PC-9 (cell line): ENCODE data around the gene UXS1. TPM values are rescaled to one million over a fixed set of nuclear protein-coding genes. Genes with fewer than 3 reads are reported as not detected.

Experiments used
- BruUV-seq: library from RNA; stranded (reverse); fragments of 400-500 nt; replicated peaks from 2 replicates; lab custom pipeline; 2021; lab: Mats Ljungman, UMichigan
- CTCF ChIA-PET: fragments of 300-600 bp; sonication (Branson Sonifier 250); formaldehyde crosslinking; loops from one replicate; lab custom pipeline; 2022; ENCODE audit warnings: antibody characterized with exemption; lab: Charles Lee
- POLR2A ChIA-PET: fragments of 300-600 bp; sonication (Branson Sonifier 250); formaldehyde crosslinking; loops from one replicate; lab custom pipeline; 2022; ENCODE audit warnings: antibody characterized with exemption; ENCODE audit not compliant: unreplicated experiment; lab: Charles Lee
- DNase-seq, 2 experiments: peaks; one replicate each; pipeline versions ENCODE4 v3.0.0 to v3.0.0-alpha.2; 2015 to 2022; ENCODE audit warnings: mixed read lengths in 1 of 2
- H2AFZ ChIP-seq: fragments of 200-600 bp; sonication (generic); 2 replicates; pipeline ENCODE4 v1.8.1; 2017; ENCODE audit warnings: antibody characterized with exemption
- H3F3A ChIP-seq: fragments of 200-600 bp; sonication (generic); 2 replicates; pipeline ENCODE4 v1.8.1; 2017; ENCODE audit warnings: antibody characterized with exemption, mild to moderate bottlenecking, low read depth; ENCODE audit not compliant: insufficient read depth
- H3K27ac ChIP-seq: fragments of 200-600 bp; sonication (generic); 2 replicates; pipeline ENCODE4 v1.6.1; 2016; ENCODE audit warnings: mixed run types
- H3K27me3 ChIP-seq: fragments of 200-600 bp; sonication (generic); 2 replicates; pipeline ENCODE4 v1.6.1; 2016; ENCODE audit warnings: low read depth, mixed run types; ENCODE audit not compliant: insufficient read depth
- H3K36me3 ChIP-seq: fragments of 200-600 bp; sonication (generic); 2 replicates; pipeline ENCODE4 v1.6.1; 2016; ENCODE audit warnings: low read depth, mixed run types
- H3K4me1 ChIP-seq: fragments of 200-600 bp; sonication (generic); replicated peaks from 2 replicates; pipeline ENCODE4 v1.6.1; 2016; ENCODE audit warnings: mixed run types; ENCODE audit not compliant: insufficient read depth
- H3K4me2 ChIP-seq: fragments of 200-600 bp; sonication (generic); 2 replicates; pipeline ENCODE4 v1.6.1; 2017; ENCODE audit warnings: mixed run types
- H3K4me3 ChIP-seq: fragments of 200-600 bp; sonication (generic); 2 replicates; pipeline ENCODE4 v1.6.1; 2016; ENCODE audit warnings: mixed run types
- H3K79me2 ChIP-seq: fragments of 200-600 bp; sonication (generic); 2 replicates; pipeline ENCODE4 v1.6.1; 2017; ENCODE audit warnings: low read depth, mixed run types
- H3K9me2 ChIP-seq: fragments of 200-600 bp; sonication (generic); 2 replicates; pipeline ENCODE4 v1.8.1; 2017; ENCODE audit warnings: mild to moderate bottlenecking; ENCODE audit not compliant: insufficient read depth
- H3K9me3 ChIP-seq: fragments of 200-600 bp; sonication (generic); 2 replicates; pipeline ENCODE4 v1.8.1; 2016; ENCODE audit warnings: low read depth; ENCODE audit not compliant: insufficient read depth
- H4K20me1 ChIP-seq: fragments of 200-600 bp; sonication (generic); 2 replicates; pipeline ENCODE4 v1.8.1; 2017; ENCODE audit not compliant: insufficient read depth
- CTCF ChIP-seq: fragments of 200-600 bp; sonication (generic); conservative IDR thresholded peaks from 2 replicates; pipeline ENCODE4 v1.6.1; 2017; ENCODE audit warnings: mixed run types, antibody characterized with exemption, mild to moderate bottlenecking, moderate library complexity
- EZH2 ChIP-seq: fragments of 200-600 bp; sonication (generic); IDR thresholded peaks from 2 replicates; pipeline ENCODE4 v1.8.0; 2017; ENCODE audit warnings: antibody characterized with exemption, low read depth
- intact Hi-C: fragments of 100-400 bp; cut with micrococcal nuclease; formaldehyde crosslinking; loops from one replicate; pipeline ENCODE4 v1.10.0; 2022; ENCODE audit not compliant: unreplicated experiment
- total RNA-seq: library from RNA; stranded (reverse); gene quantifications from 2 replicates; pipeline ENCODE4 v1.2.3, GENCODE V29; 2021

The UXS1 gene
- total RNA-seq, 1 experiment from 2014 or later, result 65.6 TPM

GRCh38 chr2:106094131-106094841 is 99.8 kb downstream of the UXS1 start:
- no peaks in the 10 kb centered on the region for H4K20me1 ChIP-seq
- H3K27ac ChIP-seq, result no peak overlapping the region
- H3K4me2 ChIP-seq, result no peak overlapping the region
- intact Hi-C loops, result no loop called here
- H3K27me3 ChIP-seq, result no peaks in the 10 kb centered on the region
- no peaks in the 10 kb centered on the region for H3K79me2 ChIP-seq
- ChIA-PET CTCF (no interaction called here), POLR2A (no interaction called here)
- H2AFZ ChIP-seq, result no peak overlapping the region
- no peaks in the 10 kb centered on the region for H3F3A ChIP-seq
- TF ChIP-seq CTCF (no peak), EZH2 (no peak)
- no peak for DNase-seq
- no TSS peak for BruUV-seq
- no peaks in the 10 kb centered on the region for H3K36me3 ChIP-seq
- H3K4me3 ChIP-seq, result no peak overlapping the region
- no peaks in the 10 kb centered on the region for H3K4me1 ChIP-seq
- no peaks in the 10 kb centered on the region for H3K9me3 ChIP-seq
- no peaks in the 10 kb centered on the region for H3K9me2 ChIP-seq

GRCh38 chr2:106090916-106091618 is 103.0 kb downstream of the UXS1 start:
- no peaks in the 10 kb centered on the region for H3K9me3 ChIP-seq
- H3F3A ChIP-seq, result no peaks in the 10 kb centered on the region
- intact Hi-C loops, result no loop called here
- no peaks in the 10 kb centered on the region for H3K79me2 ChIP-seq
- ChIA-PET POLR2A (no interaction called here), CTCF (no interaction called here)
- H3K4me1 ChIP-seq, result no peaks in the 10 kb centered on the region
- TF ChIP-seq CTCF, result no peak
- TF ChIP-seq EZH2, result no peak
- no peak overlapping the region for H3K4me2 ChIP-seq
- no peaks in the 10 kb centered on the region for H3K36me3 ChIP-seq
- no peak for DNase-seq
- BruUV-seq, result no TSS peak
- no peak overlapping the region for H3K27ac ChIP-seq
- no peaks in the 10 kb centered on the region for H3K27me3 ChIP-seq
- no peak overlapping the region for H3K4me3 ChIP-seq
- H4K20me1 ChIP-seq, result no peaks in the 10 kb centered on the region
- H3K9me2 ChIP-seq, result no peaks in the 10 kb centered on the region
- no peak overlapping the region for H2AFZ ChIP-seq

GRCh38 chr2:106089611-106090010 is 104.5 kb downstream of the UXS1 start:
- ChIA-PET CTCF (no interaction called here), POLR2A (no interaction called here)
- TF ChIP-seq CTCF (no peak), EZH2 (no peak)
- H3K9me2 ChIP-seq, result no peaks in the 10 kb centered on the region
- no TSS peak for BruUV-seq
- no peaks in the 10 kb centered on the region for H3K27me3 ChIP-seq
- H3K79me2 ChIP-seq, result no peaks in the 10 kb centered on the region
- no peak for DNase-seq
- no peaks in the 10 kb centered on the region for H4K20me1 ChIP-seq
- H2AFZ ChIP-seq, result no peak overlapping the region
- intact Hi-C loops, result loop anchor here (5.0 kb wide), 1 partner anchor 512 kb away; no protein-coding TSS in a partner anchor
- H3F3A ChIP-seq, result no peaks in the 10 kb centered on the region
- no peaks in the 10 kb centered on the region for H3K36me3 ChIP-seq
- H3K4me2 ChIP-seq, result no peak overlapping the region
- no peak overlapping the region for H3K4me3 ChIP-seq
- no peak overlapping the region for H3K27ac ChIP-seq
- no peaks in the 10 kb centered on the region for H3K4me1 ChIP-seq
- no peaks in the 10 kb centered on the region for H3K9me3 ChIP-seq
